PFSK-1 (cell line): ENCODE data around the gene FGB.

Experiments used
- FOXP2 ChIP-seq: optimal IDR thresholded peaks from 2 replicates; pipeline ENCODE3; 2011; ENCODE audit warnings: borderline replicate concordance, control low read depth, inconsistent platforms; ENCODE audit not compliant: insufficient read depth; ENCODE audit errors: extremely low read length, extremely low read depth
- POLR2AphosphoS5 ChIP-seq: IDR thresholded peaks from 2 replicates; pipeline ENCODE4 v1.6.1; 2012; ENCODE audit warnings: low read depth, mild to moderate bottlenecking, control low read depth, low read length, moderate library complexity
- SIN3A ChIP-seq: IDR thresholded peaks from 2 replicates; pipeline ENCODE4 v1.6.1; 2012; ENCODE audit warnings: mild to moderate bottlenecking, low read length, moderate library complexity, borderline replicate concordance; ENCODE audit not compliant: insufficient read depth
- TAF1 ChIP-seq: IDR thresholded peaks from 2 replicates; pipeline ENCODE4 v1.6.1; 2012; ENCODE audit warnings: low read length, control low read depth, borderline replicate concordance; ENCODE audit not compliant: insufficient read depth
- TF ChIP-seq, protein P1 (sequence below), 2 experiments: IDR thresholded peaks; 2 replicates each; pipeline versions ENCODE4 v1.6.1 to v1.8.0; 2011 to 2012; ENCODE audit warnings: low read depth in 2 of 2, low read length in 2 of 2, control low read depth in 1 of 2, inconsistent platforms in 1 of 2, mild to moderate bottlenecking in 1 of 2, moderate library complexity in 1 of 2; ENCODE audit not compliant: insufficient read depth in 1 of 2

The FGB gene

GRCh38 chr4:154615211-154615610 lies 52.4 kb downstream of the FGB start:
- TF ChIP-seq SIN3A = no peak
- no peak for TF ChIP-seq POLR2AphosphoS5
- no peak for TF ChIP-seq FOXP2
- no peak for TF ChIP-seq TAF1
- TF ChIP-seq, protein P1, sequence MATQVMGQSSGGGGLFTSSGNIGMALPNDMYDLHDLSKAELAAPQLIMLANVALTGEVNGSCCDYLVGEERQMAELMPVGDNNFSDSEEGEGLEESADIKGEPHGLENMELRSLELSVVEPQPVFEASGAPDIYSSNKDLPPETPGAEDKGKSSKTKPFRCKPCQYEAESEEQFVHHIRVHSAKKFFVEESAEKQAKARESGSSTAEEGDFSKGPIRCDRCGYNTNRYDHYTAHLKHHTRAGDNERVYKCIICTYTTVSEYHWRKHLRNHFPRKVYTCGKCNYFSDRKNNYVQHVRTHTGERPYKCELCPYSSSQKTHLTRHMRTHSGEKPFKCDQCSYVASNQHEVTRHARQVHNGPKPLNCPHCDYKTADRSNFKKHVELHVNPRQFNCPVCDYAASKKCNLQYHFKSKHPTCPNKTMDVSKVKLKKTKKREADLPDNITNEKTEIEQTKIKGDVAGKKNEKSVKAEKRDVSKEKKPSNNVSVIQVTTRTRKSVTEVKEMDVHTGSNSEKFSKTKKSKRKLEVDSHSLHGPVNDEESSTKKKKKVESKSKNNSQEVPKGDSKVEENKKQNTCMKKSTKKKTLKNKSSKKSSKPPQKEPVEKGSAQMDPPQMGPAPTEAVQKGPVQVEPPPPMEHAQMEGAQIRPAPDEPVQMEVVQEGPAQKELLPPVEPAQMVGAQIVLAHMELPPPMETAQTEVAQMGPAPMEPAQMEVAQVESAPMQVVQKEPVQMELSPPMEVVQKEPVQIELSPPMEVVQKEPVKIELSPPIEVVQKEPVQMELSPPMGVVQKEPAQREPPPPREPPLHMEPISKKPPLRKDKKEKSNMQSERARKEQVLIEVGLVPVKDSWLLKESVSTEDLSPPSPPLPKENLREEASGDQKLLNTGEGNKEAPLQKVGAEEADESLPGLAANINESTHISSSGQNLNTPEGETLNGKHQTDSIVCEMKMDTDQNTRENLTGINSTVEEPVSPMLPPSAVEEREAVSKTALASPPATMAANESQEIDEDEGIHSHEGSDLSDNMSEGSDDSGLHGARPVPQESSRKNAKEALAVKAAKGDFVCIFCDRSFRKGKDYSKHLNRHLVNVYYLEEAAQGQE (IDR thresholded peaks at IDR 0.05; ENCODE audit: insufficient read depth in 1 of 2, low read depth in 2 of 2, low read length in 2 of 2) = no peak

- TF ChIP-seq, protein P1 (IDR thresholded peaks at IDR 0.05; ENCODE audit: insufficient read depth in 1 of 2, low read depth in 2 of 2, low read length in 2 of 2) = no peak
- TF ChIP-seq SIN3A = no peak
- TF ChIP-seq TAF1 = no peak
- no peak for TF ChIP-seq FOXP2
- TF ChIP-seq POLR2AphosphoS5 = no peak
Measured at GRCh38 chr4:154616287-154616686, 53.5 kb downstream of the FGB start.

GRCh38 chr4:154616731-154617130 lies 53.9 kb downstream of the FGB start:
- TF ChIP-seq POLR2AphosphoS5 (no peak), SIN3A (no peak), TAF1 (no peak), FOXP2 (no peak)
- TF ChIP-seq, protein P1 (IDR thresholded peaks at IDR 0.05; ENCODE audit: insufficient read depth in 1 of 2, low read depth in 2 of 2, low read length in 2 of 2) = no peak

- TF ChIP-seq, protein P1 (IDR thresholded peaks at IDR 0.05; ENCODE audit: insufficient read depth in 1 of 2, low read depth in 2 of 2, low read length in 2 of 2) = no peak
- TF ChIP-seq FOXP2 (no peak), SIN3A (no peak), POLR2AphosphoS5 (no peak), TAF1 (no peak)
Measured at GRCh38 chr4:154617820-154618317, 55.1 kb downstream of the FGB start.

DNA sequence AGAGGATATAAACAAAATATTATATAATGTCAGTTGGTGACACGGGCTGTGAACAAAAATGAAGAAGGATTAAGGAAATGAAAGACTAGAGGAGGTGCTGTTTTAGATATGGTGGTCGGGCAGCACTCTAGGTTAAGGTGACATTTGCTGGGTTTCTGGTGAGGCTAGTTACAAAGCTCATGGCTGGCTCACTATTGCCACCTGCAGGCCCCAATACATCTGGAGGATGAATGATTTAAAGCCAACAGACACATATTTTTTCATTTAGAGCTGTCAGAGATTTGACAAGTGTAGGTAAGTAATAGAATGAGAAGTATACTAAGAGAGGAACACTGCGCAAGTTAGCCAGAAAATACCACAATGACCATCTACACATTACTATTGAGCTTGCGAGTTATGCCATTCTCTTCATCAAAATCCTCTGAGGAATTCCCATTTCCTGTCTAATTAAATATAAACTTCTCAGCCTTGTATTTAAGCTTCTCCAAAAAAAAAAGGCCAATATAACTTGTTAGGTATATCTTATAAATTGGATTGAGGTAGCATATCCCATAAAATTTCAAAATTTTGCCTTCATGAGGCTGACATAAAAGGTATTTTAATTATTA lies 56.0 kb downstream of the FGB start:
- TF ChIP-seq FOXP2 (no peak), SIN3A (no peak)
